Hepatic stellate cell (primary cell): ENCODE results near the gene ATR.
"Not testable (repeated sequence)": the region's sequence is repeated elsewhere in the genome, so short reads cannot be mapped to it uniquely, and the experiment has no call there.

Source experiments
- DNase-seq: peaks from one replicate; pipeline ENCODE4 v3.0.0; 2011; ENCODE audit warnings: low spot score

Gene ATR

GRCh38 chr3:142595141-142595540 lies 16.6 kb upstream of the ATR start:
- no peak for DNase-seq

- DNase-seq, result not testable (repeated sequence)
These were observed 13.7 kb upstream of the ATR start for GRCh38 chr3:142592268-142592667.

GRCh38 chr3:142588703-142589102 lies 10.2 kb upstream of the ATR start:
- DNase-seq, result no peak

- DNase-seq, result peak; percentile 51
These were observed 8.4 kb upstream of the ATR start for GRCh38 chr3:142586803-142587406.

- DNase-seq, result not testable (repeated sequence)
These were observed 2.5 kb upstream of the ATR start for GRCh38 chr3:142581070-142581469.

- DNase-seq, result no peak
These were observed 1.5 kb upstream of the ATR start for GRCh38 chr3:142580061-142580423.

GRCh38 chr3:142577696-142578328 lies 721 bp downstream of the ATR start:
- no peak for DNase-seq

- no peak for DNase-seq
These were observed 1.7 kb downstream of the ATR start for GRCh38 chr3:142576792-142577191.

GRCh38 chr3:142574665-142575064 lies 3.9 kb downstream of the ATR start:
- no peak for DNase-seq

GRCh38 chr3:142574223-142574622 lies 4.3 kb downstream of the ATR start:
- not testable (repeated sequence) for DNase-seq

GRCh38 chr3:142569422-142569821 lies 9.1 kb downstream of the ATR start:
- DNase-seq, result not testable (repeated sequence)

GRCh38 chr3:142568393-142569017 lies 10.0 kb downstream of the ATR start:
- DNase-seq, result no peak

GRCh38 chr3:142566096-142566495 lies 12.4 kb downstream of the ATR start:
- DNase-seq, result no peak

GRCh38 chr3:142563496-142563997 lies 15.0 kb downstream of the ATR start:
- no peak for DNase-seq

- DNase-seq, result no peak
These were observed 18.4 kb downstream of the ATR start for GRCh38 chr3:142560118-142560517.

- no peak for DNase-seq
These were observed 24.8 kb downstream of the ATR start for GRCh38 chr3:142553741-142554140.

GRCh38 chr3:142552579-142552978 lies 26.0 kb downstream of the ATR start:
- not testable (repeated sequence) for DNase-seq

GRCh38 chr3:142549986-142550385 lies 28.5 kb downstream of the ATR start:
- DNase-seq, result no peak

- DNase-seq, result no peak
These were observed 35.2 kb downstream of the ATR start for GRCh38 chr3:142543307-142543706.

GRCh38 chr3:142542054-142542453 lies 36.5 kb downstream of the ATR start:
- DNase-seq, result no peak

- DNase-seq, result no peak
These were observed 42.0 kb downstream of the ATR start for GRCh38 chr3:142536519-142536918.

- no peak for DNase-seq
These were observed 44.0 kb downstream of the ATR start for GRCh38 chr3:142534543-142534942.

GRCh38 chr3:142530296-142530695 lies 48.2 kb downstream of the ATR start:
- no peak for DNase-seq
